Heart left ventricle (tissue), 13 donors: ENCODE measurements around the gene AAGAB.

Experiments used
- POLR2A ChIP-seq, 2 donors: fragments of 450-650 bp; IDR thresholded peaks; one replicate each; pipeline ENCODE4 v1.6.1; 2017; ENCODE audit warnings: antibody characterized with exemption in 2 of 2, mild to moderate bottlenecking in 2 of 2, moderate library complexity in 2 of 2
- TF ChIP-seq, protein P1 (sequence below), 12 donors: fragments of 200-600 bp; sonication (generic) in 4 of 12; IDR thresholded peaks; one replicate each; pipeline versions ENCODE4 v1.5.0 to v1.8.0; 2018 to 2022; ENCODE audit warnings: antibody characterized with exemption in 12 of 12, mild to moderate bottlenecking in 5 of 12
- donor health status: ischemic (EF 13 %, LVEDD 7.1; RV severe dilation, severe dysfunction).
- donor health status: DM: no; HTN: yes; CAD: no.
- donor health status: DM: no; HTN: no; CAD: no.
- donor health status: ischemic (EF 25% LVEDD 6.9; RV normal size, moderate dysfunction).
- donor health status: ischemic (EF 25% LVEDD 5.7; RV mildly dilated, moderate dysfunction).
- donor health status: ischemic (EF 35%, LVEDD 5.7; RV mildly dilated, moderate dysfunction).
- donor health status: nonischemic (EF 11% LVEDD 7.7; RV severe dilation, severe dysfunction).
- donor health status: DM: yes; HTN: yes; CAD: no.
- donor health status: PGD.
- donor health status: ischemic (EF 29% LVEDD 5.4; RV normal size, mild dysfunction).
- donor health status: nonischemic (EF 23%, LVEDD 6.1; RV moderate dilation, normal function).

DNA sequence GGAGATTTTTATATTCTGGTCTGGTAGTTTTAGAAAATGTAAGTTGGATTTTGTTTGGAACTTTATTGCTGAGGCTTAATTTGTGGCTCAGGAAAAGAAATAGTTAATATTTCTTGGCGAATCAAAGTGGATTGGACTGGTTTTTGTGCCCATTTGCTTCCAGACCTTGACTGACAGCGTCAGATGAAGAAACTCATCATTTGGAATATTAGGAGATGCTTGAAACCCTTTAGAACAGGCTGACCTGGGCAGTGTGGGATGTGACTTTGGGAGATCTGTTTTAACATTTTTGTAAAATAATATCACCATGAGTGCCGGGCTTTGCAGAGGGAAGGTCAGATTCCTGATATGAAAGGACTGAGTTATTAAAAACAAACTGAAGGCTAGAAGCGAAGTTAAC is 83.0 kb downstream of the AAGAB start:
- TF ChIP-seq, protein P1, sequence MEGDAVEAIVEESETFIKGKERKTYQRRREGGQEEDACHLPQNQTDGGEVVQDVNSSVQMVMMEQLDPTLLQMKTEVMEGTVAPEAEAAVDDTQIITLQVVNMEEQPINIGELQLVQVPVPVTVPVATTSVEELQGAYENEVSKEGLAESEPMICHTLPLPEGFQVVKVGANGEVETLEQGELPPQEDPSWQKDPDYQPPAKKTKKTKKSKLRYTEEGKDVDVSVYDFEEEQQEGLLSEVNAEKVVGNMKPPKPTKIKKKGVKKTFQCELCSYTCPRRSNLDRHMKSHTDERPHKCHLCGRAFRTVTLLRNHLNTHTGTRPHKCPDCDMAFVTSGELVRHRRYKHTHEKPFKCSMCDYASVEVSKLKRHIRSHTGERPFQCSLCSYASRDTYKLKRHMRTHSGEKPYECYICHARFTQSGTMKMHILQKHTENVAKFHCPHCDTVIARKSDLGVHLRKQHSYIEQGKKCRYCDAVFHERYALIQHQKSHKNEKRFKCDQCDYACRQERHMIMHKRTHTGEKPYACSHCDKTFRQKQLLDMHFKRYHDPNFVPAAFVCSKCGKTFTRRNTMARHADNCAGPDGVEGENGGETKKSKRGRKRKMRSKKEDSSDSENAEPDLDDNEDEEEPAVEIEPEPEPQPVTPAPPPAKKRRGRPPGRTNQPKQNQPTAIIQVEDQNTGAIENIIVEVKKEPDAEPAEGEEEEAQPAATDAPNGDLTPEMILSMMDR (IDR thresholded peaks at IDR 0.05) = no peak
- no peak for TF ChIP-seq POLR2A (IDR thresholded peaks at IDR 0.05)
